Mesenchymal stem cell (in vitro differentiated cells and primary cell): ENCODE data around the gene IMPDH2.

Experiments used
- DNase-seq: peaks from one replicate; pipeline ENCODE4 v3.0.0-alpha.2; 2013
- H2AFZ ChIP-seq: one replicate; pipeline ENCODE4 v1.6.1; 2013; ENCODE audit warnings: low read depth, mild to moderate bottlenecking, control low read depth, inconsistent platforms, low read length, moderate library complexity
- H2AK5ac ChIP-seq: 2 replicates; pipeline ENCODE4 v1.6.1; 2013; ENCODE audit warnings: low read length, moderate library complexity, mild to moderate bottlenecking, inconsistent platforms; ENCODE audit not compliant: severe bottlenecking
- H2BK120ac ChIP-seq: one replicate; pipeline ENCODE4 v1.6.1; 2013; ENCODE audit warnings: low read depth, mild to moderate bottlenecking, inconsistent platforms, low read length, moderate library complexity
- H2BK12ac ChIP-seq, 2 experiments: one replicate each; pipeline ENCODE4 v1.6.1; 2013; ENCODE audit warnings: inconsistent platforms in 2 of 2, low read length in 2 of 2, mild to moderate bottlenecking in 2 of 2, moderate library complexity in 2 of 2, control low read depth in 1 of 2
- H2BK15ac ChIP-seq: one replicate; pipeline ENCODE4 v1.6.1; 2013; ENCODE audit warnings: mild to moderate bottlenecking, low read depth, inconsistent platforms; ENCODE audit not compliant: poor library complexity, severe bottlenecking
- H2BK5ac ChIP-seq: 2 replicates; pipeline ENCODE4 v1.6.1; 2013; ENCODE audit warnings: low read depth, mild to moderate bottlenecking, low read length, control low read depth, inconsistent platforms; ENCODE audit not compliant: poor library complexity, severe bottlenecking
- H3K14ac ChIP-seq, 2 experiments: one replicate each; pipeline ENCODE4 v1.6.1; 2013; ENCODE audit warnings: inconsistent platforms in 2 of 2, low read length in 2 of 2, control low read depth in 1 of 2, mild to moderate bottlenecking in 1 of 2, moderate library complexity in 1 of 2
- H3K18ac ChIP-seq, 2 experiments: one replicate each; pipeline ENCODE4 v1.6.1; 2013; ENCODE audit warnings: inconsistent platforms in 2 of 2, low read length in 2 of 2, control low read depth in 1 of 2, low read depth in 1 of 2, mild to moderate bottlenecking in 1 of 2
- H3K23ac ChIP-seq, 2 experiments: one replicate each; pipeline ENCODE4 v1.6.1; 2013; ENCODE audit warnings: inconsistent platforms in 2 of 2, low read length in 2 of 2, mild to moderate bottlenecking in 2 of 2, moderate library complexity in 2 of 2, control low read depth in 1 of 2
- H3K27ac ChIP-seq: 2 replicates; pipeline ENCODE4 v1.5.1; 2013; ENCODE audit warnings: mild to moderate bottlenecking, moderate library complexity, low read length, control low read depth, inconsistent platforms; ENCODE audit not compliant: poor library complexity, severe bottlenecking
- H3K27me3 ChIP-seq, 2 experiments: 2 replicates each; pipeline versions ENCODE4 v1.6.1 to v1.7.0; 2013; ENCODE audit warnings: low read length in 2 of 2, mild to moderate bottlenecking in 2 of 2, moderate library complexity in 2 of 2, control low read depth in 1 of 2, inconsistent platforms in 1 of 2; ENCODE audit not compliant: control insufficient read depth in 1 of 2, insufficient read depth in 1 of 2
- H3K36me3 ChIP-seq, 2 experiments: 2 replicates each; pipeline versions ENCODE4 v1.6.1 to v1.7.0; 2013; ENCODE audit warnings: low read length in 2 of 2, control low read depth in 1 of 2, inconsistent platforms in 1 of 2, low read depth in 1 of 2, mild to moderate bottlenecking in 1 of 2; ENCODE audit not compliant: insufficient read depth in 2 of 2, control insufficient read depth in 1 of 2
- H3K4ac ChIP-seq, 2 experiments: one replicate each; pipeline ENCODE4 v1.6.1; 2013; ENCODE audit warnings: inconsistent platforms in 2 of 2, low read length in 2 of 2, mild to moderate bottlenecking in 2 of 2, moderate library complexity in 2 of 2, control low read depth in 1 of 2, low read depth in 1 of 2
- H3K4me1 ChIP-seq: 2 replicates; pipeline ENCODE4 v1.6.1; 2013; ENCODE audit warnings: low read depth, low read length, control low read depth; ENCODE audit not compliant: control insufficient read depth, insufficient read depth
- H3K4me2 ChIP-seq: 2 replicates; pipeline ENCODE4 v1.6.1; 2013; ENCODE audit warnings: low read length, mild to moderate bottlenecking, inconsistent platforms; ENCODE audit not compliant: poor library complexity, severe bottlenecking
- H3K4me3 ChIP-seq, 2 experiments: 2 replicates each; pipeline versions ENCODE4 v1.5.1 to v1.7.0; 2013; ENCODE audit warnings: low read length in 2 of 2, mild to moderate bottlenecking in 2 of 2, control low read depth in 1 of 2, low read depth in 1 of 2; ENCODE audit not compliant: insufficient read depth in 1 of 2
- H3K79me1 ChIP-seq: replicated peaks from 2 replicates; pipeline ENCODE4 v1.6.1; 2013; ENCODE audit warnings: mild to moderate bottlenecking, control low read depth, low read length, inconsistent platforms; ENCODE audit not compliant: poor library complexity, severe bottlenecking
- H3K9ac ChIP-seq: 2 replicates; pipeline ENCODE4 v1.7.0; 2013; ENCODE audit warnings: mild to moderate bottlenecking, low read length, moderate library complexity
- H3K9me3 ChIP-seq: 2 replicates; pipeline ENCODE4 v1.7.0; 2013; ENCODE audit warnings: mild to moderate bottlenecking, low read length; ENCODE audit not compliant: control insufficient read depth
- H4K8ac ChIP-seq: one replicate; pipeline ENCODE4 v1.6.1; 2013; ENCODE audit warnings: inconsistent platforms, mild to moderate bottlenecking, low read length, moderate library complexity
- H4K91ac ChIP-seq: one replicate; pipeline ENCODE4 v1.6.1; 2013; ENCODE audit warnings: mild to moderate bottlenecking, low read length, inconsistent platforms
- WGBS: methylation state at CpG from one replicate; pipeline ENCODE4 v1.1.7; 2013; ENCODE audit warnings: mixed read lengths; 5-methylcytosine and 5-hydroxymethylcytosine counted together

Gene IMPDH2

DNA sequence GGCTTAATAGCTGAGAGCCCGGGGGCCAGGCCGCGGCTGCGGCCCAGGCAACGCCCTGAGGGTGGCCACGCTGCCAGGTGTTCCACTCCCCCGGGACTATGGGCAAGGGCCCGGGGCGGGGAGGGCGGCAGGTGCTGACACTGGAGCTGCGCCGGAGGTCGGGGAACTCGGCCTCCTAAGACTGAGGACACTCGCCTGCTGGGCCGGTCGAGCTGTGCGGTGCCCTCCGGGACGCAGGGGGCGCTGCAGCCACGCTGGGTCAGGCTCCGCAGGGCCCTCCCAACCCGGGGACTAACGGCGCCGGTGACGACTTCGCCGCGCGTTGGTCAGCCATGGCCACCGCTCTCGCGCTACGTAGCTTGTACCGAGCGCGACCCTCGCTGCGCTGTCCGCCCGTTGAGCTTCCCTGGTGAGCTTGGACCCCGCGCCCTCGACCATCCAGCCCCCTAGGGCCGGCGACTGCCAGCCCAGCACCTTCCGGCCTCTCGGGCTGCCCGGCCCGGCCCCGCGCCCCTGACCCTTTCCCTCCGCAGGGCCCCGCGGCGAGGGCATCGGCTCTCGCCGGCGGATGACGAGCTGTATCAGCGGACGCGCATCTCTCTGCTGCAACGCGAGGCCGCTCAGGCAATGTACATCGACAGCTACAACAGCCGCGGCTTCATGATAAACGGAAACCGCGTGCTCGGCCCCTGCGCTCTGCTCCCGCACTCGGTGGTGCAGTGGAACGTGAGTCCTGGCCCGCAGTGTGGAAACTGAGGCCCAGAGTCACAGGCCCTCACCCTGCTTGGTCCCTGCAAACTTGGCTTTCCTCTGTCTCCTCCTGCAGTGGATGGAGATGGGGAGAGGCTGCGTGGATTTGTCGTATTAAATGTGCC lies 7.1 kb downstream of the IMPDH2 start, which contains the start of gene NDUFAF3:
TSS of gene NDUFAF3 (plus strand) at position 309 of the 875 bp plus-strand sequence. CDS start at position 333, 24 bp downstream.
- Histone ChIP-seq H3K4me1 (peaks cover 25% of the 10 kb centered on the region), H3K23ac (peak within 1 kb of the TSS in 1 of 2 experiments; percentile 29), H2BK120ac (peak within 1 kb of the TSS; percentile 98), H3K27ac (peak within 1 kb of the TSS; percentile 80), H2AFZ (peak within 1 kb of the TSS; percentile 15), H4K91ac (peak within 1 kb of the TSS; percentile 97), H4K8ac (peak within 1 kb of the TSS; percentile 96), H3K9me3 (no peaks in the 10 kb centered on the region), H3K79me1 (peaks cover 18% of the 10 kb centered on the region), H2BK12ac (peak within 1 kb of the TSS in 1 of 2 experiments; percentile 75), H3K36me3 (peaks cover 44 to 45% of the 10 kb centered on the region in 2 experiments), H3K4me2 (peak within 1 kb of the TSS; percentile 79), H3K9ac (peak within 1 kb of the TSS; percentile 99), H2AK5ac (peak within 1 kb of the TSS; percentile 35), H3K27me3 (no peaks in the 10 kb centered on the region), H3K4me3 (peak within 1 kb of the TSS; percentile 84 to 94), H3K14ac (peak within 1 kb of the TSS; percentile 68 to 93), H3K4ac (peak within 1 kb of the TSS; percentile 92 to 99), H2BK5ac (peak within 1 kb of the TSS; percentile 83), H2BK15ac (peak within 1 kb of the TSS; percentile 93), H3K18ac (peak within 1 kb of the TSS; percentile 97 to 98)
- under 1% methylated on average over 77 of the region's 83 CpGs for WGBS
- peak; percentile 94 for DNase-seq

DNA sequence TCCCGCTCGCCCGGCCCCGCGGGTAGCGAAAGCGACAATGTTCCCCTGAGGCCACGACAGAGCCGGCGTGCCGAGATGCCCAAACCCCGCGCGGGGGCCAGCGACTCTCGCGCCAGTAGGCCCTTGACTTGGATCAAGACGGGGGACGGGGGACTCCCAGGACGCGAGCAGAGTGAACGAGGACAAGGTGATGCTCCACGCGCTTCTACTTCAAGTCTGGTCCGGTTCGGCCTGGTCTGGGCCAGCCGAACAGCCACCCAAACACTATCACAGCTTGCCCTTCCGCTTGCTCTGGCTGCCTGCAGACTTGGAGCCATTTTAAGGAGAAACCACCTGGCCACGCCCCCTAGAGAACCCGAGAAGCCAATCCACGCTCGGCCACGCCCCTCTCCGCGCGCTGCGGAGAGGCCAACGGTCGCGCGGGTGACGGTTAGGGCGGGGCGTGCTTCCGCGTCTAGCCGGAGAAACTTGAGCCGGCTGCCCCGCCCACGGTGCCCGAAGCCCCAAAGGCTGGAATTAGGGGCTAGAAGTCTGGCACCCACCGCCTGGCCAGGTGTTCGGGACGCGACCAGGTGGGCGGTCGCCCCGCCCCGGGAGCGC lies 7.9 kb downstream of the IMPDH2 start:
- H2BK5ac ChIP-seq, result peak overlapping the region; percentile 83
- H3K9me3 ChIP-seq, result no peaks in the 10 kb centered on the region
- H3K4ac ChIP-seq, result peak overlapping the region; percentile 92 to 99
- peak overlapping the region; percentile 80 for H3K27ac ChIP-seq
- WGBS, result under 1% methylated on average over 60 of the region's 60 CpGs
- H2BK12ac ChIP-seq, result peak overlapping the region in 1 of 2 experiments; percentile 75
- peak overlapping the region; percentile 35 for H2AK5ac ChIP-seq
- peak overlapping the region; percentile 96 for H4K91ac ChIP-seq
- H3K18ac ChIP-seq, result peak overlapping the region; percentile 97 to 98
- H4K8ac ChIP-seq, result peak overlapping the region; percentile 96
- H3K4me3 ChIP-seq, result peak overlapping the region; percentile 84 to 94
- peak; percentile 98 for DNase-seq
- H3K23ac ChIP-seq, result peak overlapping the region in 1 of 2 experiments; percentile 29
- peaks cover 21% of the 10 kb centered on the region for H3K79me1 ChIP-seq
- H2BK15ac ChIP-seq, result peak overlapping the region; percentile 93
- peaks cover 31% of the 10 kb centered on the region for H3K4me1 ChIP-seq
- peak overlapping the region; percentile 15 for H2AFZ ChIP-seq
- H3K14ac ChIP-seq, result peak overlapping the region in 1 of 2 experiments; percentile 93
- peak overlapping the region; percentile 99 for H3K9ac ChIP-seq
- peaks cover 44 to 45% of the 10 kb centered on the region in 2 experiments for H3K36me3 ChIP-seq
- H2BK120ac ChIP-seq, result peak overlapping the region; percentile 98
- H3K4me2 ChIP-seq, result peak overlapping the region; percentile 79
- H3K27me3 ChIP-seq, result no peaks in the 10 kb centered on the region

GRCh38 chr3:49020330-49021212 lies 8.6 kb downstream of the IMPDH2 start:
- Histone ChIP-seq H3K9me3 (no peaks in the 10 kb centered on the region), H2AFZ (no peak overlapping the region), H2AK5ac (peak overlapping the region; percentile 16), H3K27ac (peak overlapping the region; percentile 68), H2BK15ac (peak overlapping the region; percentile 17), H3K14ac (peak overlapping the region in 1 of 2 experiments; percentile 35), H3K36me3 (peaks cover 44 to 45% of the 10 kb centered on the region in 2 experiments), H2BK12ac (peak overlapping the region in 1 of 2 experiments; percentile 76), H3K4ac (peak overlapping the region; percentile 29 to 84), H3K9ac (peak overlapping the region; percentile 99), H2BK120ac (no peak overlapping the region), H3K4me1 (peaks cover 31% of the 10 kb centered on the region), H3K79me1 (peaks cover 17% of the 10 kb centered on the region), H3K23ac (peak overlapping the region in 1 of 2 experiments; percentile 34), H4K8ac (peak overlapping the region; percentile 35), H2BK5ac (peak overlapping the region; percentile 66), H3K18ac (peak overlapping the region; percentile 85 to 93), H3K4me3 (peak overlapping the region; percentile 72 to 94), H4K91ac (peak overlapping the region; percentile 57), H3K4me2 (peak overlapping the region; percentile 79), H3K27me3 (no peaks in the 10 kb centered on the region)
- DNase-seq, result peak; percentile 40
- WGBS, result 4% methylated on average over 51 of the region's 51 CpGs
